ENCODE data around the gene PLA2G4E. TPM values are rescaled to one million over a fixed set of nuclear protein-coding genes. Genes with fewer than 3 reads are reported as not detected.

PLA2G4E gene
- total RNA-seq, 4 donors from 2014 or later: 1.1 to 89.5 (median 9.2) TPM

DNA sequence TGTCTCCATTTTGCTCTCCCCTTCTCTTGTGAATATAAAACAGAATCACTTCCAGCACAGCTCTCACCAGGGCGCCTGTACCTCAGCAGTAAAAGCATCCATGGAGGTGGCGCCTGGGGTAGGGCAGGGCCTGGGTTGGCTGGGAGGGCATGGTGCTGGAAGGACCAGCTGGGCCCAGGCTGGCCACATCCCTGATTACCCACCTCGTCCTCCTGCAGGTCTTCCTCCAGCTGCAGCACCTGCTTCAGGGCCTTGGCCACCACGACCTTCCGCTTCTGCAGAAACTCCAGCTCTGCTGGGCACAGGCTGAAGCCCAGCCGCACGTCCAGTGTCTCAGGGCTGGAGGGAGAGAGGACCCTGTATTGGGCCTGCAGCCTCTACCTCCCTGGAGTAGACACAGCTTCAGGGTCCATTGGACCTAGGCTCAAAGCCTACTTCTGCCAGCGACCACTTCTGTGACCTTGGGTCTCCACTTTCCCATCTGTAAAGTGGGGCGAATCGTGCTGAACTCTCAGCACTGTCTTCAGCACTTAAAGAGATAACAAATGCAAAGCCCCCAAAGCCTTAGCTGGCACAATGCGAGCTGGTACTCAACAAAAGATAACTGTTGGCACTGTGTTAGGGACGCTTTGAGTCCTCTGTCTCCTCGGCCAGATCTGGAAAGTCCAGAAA is 23.8 kb downstream of the PLA2G4E start:
- Histone ChIP-seq H3K9me3 (no peaks in the 10 kb centered on the region), H3K27me3 (no peaks in the 10 kb centered on the region), H3K4me1 (peaks cover 0 to 22% (median 0%) of the 10 kb centered on the region in 3 donors), H3K36me3 (no peaks in the 10 kb centered on the region), H3K4me3 (no peak overlapping the region), H3K27ac (no peak overlapping the region)
- TF ChIP-seq, protein P1, sequence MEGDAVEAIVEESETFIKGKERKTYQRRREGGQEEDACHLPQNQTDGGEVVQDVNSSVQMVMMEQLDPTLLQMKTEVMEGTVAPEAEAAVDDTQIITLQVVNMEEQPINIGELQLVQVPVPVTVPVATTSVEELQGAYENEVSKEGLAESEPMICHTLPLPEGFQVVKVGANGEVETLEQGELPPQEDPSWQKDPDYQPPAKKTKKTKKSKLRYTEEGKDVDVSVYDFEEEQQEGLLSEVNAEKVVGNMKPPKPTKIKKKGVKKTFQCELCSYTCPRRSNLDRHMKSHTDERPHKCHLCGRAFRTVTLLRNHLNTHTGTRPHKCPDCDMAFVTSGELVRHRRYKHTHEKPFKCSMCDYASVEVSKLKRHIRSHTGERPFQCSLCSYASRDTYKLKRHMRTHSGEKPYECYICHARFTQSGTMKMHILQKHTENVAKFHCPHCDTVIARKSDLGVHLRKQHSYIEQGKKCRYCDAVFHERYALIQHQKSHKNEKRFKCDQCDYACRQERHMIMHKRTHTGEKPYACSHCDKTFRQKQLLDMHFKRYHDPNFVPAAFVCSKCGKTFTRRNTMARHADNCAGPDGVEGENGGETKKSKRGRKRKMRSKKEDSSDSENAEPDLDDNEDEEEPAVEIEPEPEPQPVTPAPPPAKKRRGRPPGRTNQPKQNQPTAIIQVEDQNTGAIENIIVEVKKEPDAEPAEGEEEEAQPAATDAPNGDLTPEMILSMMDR (IDR thresholded peaks at IDR 0.05): no peak
- TF ChIP-seq POLR2A (IDR thresholded peaks at IDR 0.05): no peak
- no peak for DNase-seq
- intact Hi-C loops (cut with DNase I): no loop called here
- WGBS, 2 donors: 74 to 87% methylated on average over 4 to 8 of the region's 13 CpGs

DNA sequence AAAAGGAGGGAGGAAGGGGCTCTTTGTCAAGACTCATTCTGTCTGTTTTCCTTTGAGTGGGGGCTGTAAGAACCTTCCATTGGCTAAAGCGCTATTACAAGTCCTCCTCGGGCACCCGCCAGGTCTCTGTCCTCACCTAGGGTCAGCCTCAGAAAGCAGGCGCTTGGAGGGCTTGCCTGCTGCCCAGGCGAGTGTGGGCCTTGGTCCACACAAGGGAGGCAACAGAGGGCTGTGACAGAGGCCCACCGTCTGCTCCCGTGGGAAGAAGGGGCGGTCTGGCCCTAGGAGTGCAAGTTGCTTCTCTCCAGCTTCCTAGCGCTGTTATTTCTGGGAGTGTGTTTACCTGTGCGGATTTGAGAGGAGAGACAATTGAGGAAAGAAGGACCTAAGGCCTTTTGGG is 24.5 kb downstream of the PLA2G4E start:
- intact Hi-C loops (cut with DNase I): no loop called here
- 90 to 92% methylated on average over 6 to 9 of the region's 10 CpGs for WGBS, 2 donors
- no peak for DNase-seq

DNA sequence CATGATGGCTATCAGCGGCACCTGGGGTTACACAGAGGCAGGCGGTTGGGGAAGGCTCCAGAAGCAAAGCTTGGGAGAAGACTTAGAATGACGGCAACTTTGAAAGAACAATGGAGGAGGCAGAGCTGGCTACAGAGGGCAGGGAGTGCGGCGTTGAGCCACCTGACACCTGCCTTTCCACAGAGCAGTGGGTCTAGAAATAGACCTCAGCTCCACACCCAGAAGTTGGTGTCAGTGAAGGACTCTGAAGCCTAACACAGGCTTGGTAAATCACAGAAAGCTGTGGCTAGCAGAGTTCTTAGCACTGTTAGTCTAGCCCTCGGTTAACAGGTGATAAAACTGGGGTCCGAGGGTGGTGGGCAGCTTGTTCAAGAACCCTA is 25.4 kb downstream of the PLA2G4E start:
- intact Hi-C loops (cut with DNase I): no loop called here
- TF ChIP-seq POLR2A (IDR thresholded peaks at IDR 0.05): no peak
- TF ChIP-seq, protein P1 (IDR thresholded peaks at IDR 0.05): no peak

More for the DNA sequence above, 24.5 kb downstream of the PLA2G4E start:
- Histone ChIP-seq H3K9me3 (no peaks in the 10 kb centered on the region), H3K27me3 (no peaks in the 10 kb centered on the region), H3K36me3 (no peaks in the 10 kb centered on the region), H3K4me1 (peaks cover 0 to 22% (median 0%) of the 10 kb centered on the region in 3 donors), H3K4me3 (no peak overlapping the region), H3K27ac (no peak overlapping the region)
- TF ChIP-seq, protein P1 (IDR thresholded peaks at IDR 0.05): no peak
- no peak for TF ChIP-seq POLR2A (IDR thresholded peaks at IDR 0.05)

DNA sequence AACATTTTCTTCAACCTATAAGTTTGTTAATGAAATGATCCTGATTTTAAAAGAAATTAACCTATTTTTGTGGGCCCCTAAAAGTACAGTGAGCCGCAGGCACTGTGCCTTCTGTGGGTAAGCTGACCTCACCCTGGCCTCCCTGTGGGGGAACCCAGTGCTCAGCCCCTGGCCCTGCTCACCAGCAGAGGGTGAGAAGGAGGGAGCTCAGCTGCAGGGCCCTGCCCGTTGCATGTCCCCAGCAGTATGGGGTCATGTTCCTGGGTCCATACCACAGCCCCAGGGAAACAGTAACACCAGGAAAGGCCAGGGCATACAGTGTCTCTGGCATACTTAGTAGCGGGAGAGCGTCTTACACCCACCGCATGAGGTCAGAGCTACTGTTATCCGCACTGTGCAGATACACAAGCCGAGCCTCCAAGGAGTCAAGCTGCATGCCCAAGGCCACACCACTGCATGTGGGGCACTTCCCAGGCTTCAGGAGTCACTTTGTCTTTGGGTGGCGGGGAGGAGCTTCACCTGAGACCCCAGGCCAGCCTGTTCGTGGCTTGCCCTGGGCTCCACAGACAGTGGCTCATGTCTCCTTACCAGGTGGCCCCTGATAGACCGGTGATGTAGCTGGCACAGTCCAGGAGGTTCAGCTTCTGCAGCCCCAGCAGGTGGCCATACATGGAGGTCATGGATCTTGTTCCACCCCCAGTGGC is 25.9 kb downstream of the PLA2G4E start:
- DNase-seq: no peak
- H3K4me1 ChIP-seq: peaks cover 0 to 22% (median 0%) of the 10 kb centered on the region in 3 donors
- 57 to 83% methylated on average over 1 to 3 of the region's 10 CpGs for WGBS, 2 donors
- intact Hi-C loops (cut with DNase I): no loop called here
- H3K27ac ChIP-seq: no peak overlapping the region
- TF ChIP-seq POLR2A (IDR thresholded peaks at IDR 0.05): no peak
- TF ChIP-seq, protein P1 (IDR thresholded peaks at IDR 0.05): no peak
- H3K9me3 ChIP-seq: no peaks in the 10 kb centered on the region
- H3K27me3 ChIP-seq: peaks cover 0 to 5% (median 0%) of the 10 kb centered on the region in 4 donors
- H3K4me3 ChIP-seq: no peak overlapping the region
- H3K36me3 ChIP-seq: no peaks in the 10 kb centered on the region

More for the DNA sequence above, 25.4 kb downstream of the PLA2G4E start:
- peaks cover 0 to 22% (median 0%) of the 10 kb centered on the region in 3 donors for H3K4me1 ChIP-seq
- H3K9me3 ChIP-seq: no peaks in the 10 kb centered on the region
- H3K4me3 ChIP-seq: no peak overlapping the region
- H3K36me3 ChIP-seq: no peaks in the 10 kb centered on the region
- H3K27me3 ChIP-seq: no peaks in the 10 kb centered on the region
- WGBS, 2 donors: 94 to 98% methylated on average over 5 to 6 of the region's 7 CpGs
- H3K27ac ChIP-seq: no peak overlapping the region
- DNase-seq: no peak

DNA sequence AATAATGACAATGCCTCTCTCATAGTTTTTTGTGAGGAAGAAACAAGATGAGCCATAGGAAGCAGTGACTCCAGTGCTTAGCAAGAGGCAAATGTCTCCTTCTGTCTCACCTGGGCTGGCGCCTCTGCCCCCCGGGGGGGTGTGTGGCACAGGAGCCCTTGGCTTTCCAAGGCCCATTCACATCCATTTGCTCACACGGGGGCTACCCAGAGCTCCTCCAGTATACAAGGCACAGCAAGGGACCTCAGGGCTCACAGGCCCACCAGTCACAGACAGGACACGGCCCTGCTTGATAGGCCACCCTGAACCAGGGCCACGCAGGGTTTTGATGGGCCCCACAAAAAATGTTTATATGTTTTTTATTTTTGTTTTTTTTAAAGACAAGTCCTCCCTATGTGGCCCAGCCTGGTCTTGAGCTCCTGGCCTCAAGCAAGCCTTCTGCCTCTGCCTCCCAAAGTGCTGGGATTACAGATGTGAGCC is 26.6 kb downstream of the PLA2G4E start:
- Histone ChIP-seq H3K4me3 (no peak overlapping the region), H3K27me3 (peaks cover 0 to 8% (median 0%) of the 10 kb centered on the region in 4 donors), H3K9me3 (no peaks in the 10 kb centered on the region), H3K27ac (no peak overlapping the region), H3K36me3 (no peaks in the 10 kb centered on the region), H3K4me1 (peaks cover 0 to 22% (median 0%) of the 10 kb centered on the region in 3 donors)
- no peak for TF ChIP-seq POLR2A (IDR thresholded peaks at IDR 0.05)
- TF ChIP-seq, protein P1 (IDR thresholded peaks at IDR 0.05): no peak
- intact Hi-C loops (cut with DNase I): no loop called here
- 71 to 87% methylated on average over 3 to 5 of the region's 5 CpGs for WGBS, 2 donors
- no peak for DNase-seq

Measured in esophagus squamous epithelium (tissue), 5 donors.